Activated CD4-positive, alpha-beta T cell treated with anti-CD3 and anti-CD28 coated beads, Interleukin-2, amount 10 ng/mL, durations not matched to agents 24 days and 14 days (primary cell): ENCODE measurements around the gene SH3RF2. TPM values are rescaled to one million over a fixed set of nuclear protein-coding genes. Genes with fewer than 3 reads are reported as not detected.

Experiments used
- DNase-seq: peaks from one replicate; pipeline ENCODE4 v3.0.0; 2022
- H3K27ac Mint-ChIP-seq: one replicate; pipeline ENCODE4 v1.8.0; 2022; ENCODE audit warnings: mild to moderate bottlenecking, mixed read lengths
- H3K27me3 Mint-ChIP-seq: one replicate; pipeline ENCODE4 v1.8.0; 2022; ENCODE audit warnings: mixed read lengths
- H3K36me3 Mint-ChIP-seq: one replicate; pipeline ENCODE4 v1.8.0; 2022; ENCODE audit warnings: low read depth, mild to moderate bottlenecking, mixed read lengths
- H3K4me1 Mint-ChIP-seq: one replicate; pipeline ENCODE4 v1.8.0; 2021; ENCODE audit warnings: mixed read lengths
- H3K4me3 Mint-ChIP-seq: one replicate; pipeline ENCODE4 v1.8.0; 2022; ENCODE audit warnings: mild to moderate bottlenecking, moderate library complexity, mixed read lengths
- H3K9me3 Mint-ChIP-seq: one replicate; pipeline ENCODE4 v1.8.0; 2021; ENCODE audit warnings: mixed read lengths
- intact Hi-C: fragments of 100-400 bp; cut with micrococcal nuclease; formaldehyde crosslinking; loops from one replicate; pipeline ENCODE4 v1.15.1; 2023
- total RNA-seq: library from RNA; stranded (reverse); gene quantifications from 2 replicates; pipeline ENCODE4 v1.2.3, GENCODE V29; 2022

Gene SH3RF2
- total RNA-seq, 1 donor from 2014 or later: 0.02 TPM

DNA sequence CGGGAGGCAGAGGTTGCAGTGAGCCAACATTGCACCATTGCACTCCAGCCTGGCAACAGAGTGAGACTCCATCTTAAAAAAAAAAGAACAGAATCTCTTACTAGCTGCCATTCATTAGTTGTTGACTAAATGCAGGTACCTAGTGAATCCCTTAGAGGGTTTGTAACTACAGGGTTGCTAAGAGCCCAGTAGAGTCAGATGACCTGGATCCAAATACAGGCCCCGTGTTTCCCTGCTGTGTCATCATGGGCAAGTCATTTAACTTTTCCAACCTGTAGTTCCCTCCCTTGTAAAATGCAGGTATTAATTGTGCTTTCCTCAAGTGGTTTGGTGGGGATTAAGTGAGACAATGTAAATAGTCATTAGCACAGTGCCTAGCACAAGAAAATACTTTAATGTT, 136.2 kb downstream of the SH3RF2 start:
- intact Hi-C loops: no loop called here
- Mint-ChIP-seq H3K36me3 (no peaks in the 10 kb centered on the region), H3K4me1 (no peaks in the 10 kb centered on the region), H3K4me3 (no peak overlapping the region), H3K27ac (no peak overlapping the region), H3K27me3 (peaks cover 17% of the 10 kb centered on the region), H3K9me3 (no peaks in the 10 kb centered on the region)
- no peak for DNase-seq

DNA sequence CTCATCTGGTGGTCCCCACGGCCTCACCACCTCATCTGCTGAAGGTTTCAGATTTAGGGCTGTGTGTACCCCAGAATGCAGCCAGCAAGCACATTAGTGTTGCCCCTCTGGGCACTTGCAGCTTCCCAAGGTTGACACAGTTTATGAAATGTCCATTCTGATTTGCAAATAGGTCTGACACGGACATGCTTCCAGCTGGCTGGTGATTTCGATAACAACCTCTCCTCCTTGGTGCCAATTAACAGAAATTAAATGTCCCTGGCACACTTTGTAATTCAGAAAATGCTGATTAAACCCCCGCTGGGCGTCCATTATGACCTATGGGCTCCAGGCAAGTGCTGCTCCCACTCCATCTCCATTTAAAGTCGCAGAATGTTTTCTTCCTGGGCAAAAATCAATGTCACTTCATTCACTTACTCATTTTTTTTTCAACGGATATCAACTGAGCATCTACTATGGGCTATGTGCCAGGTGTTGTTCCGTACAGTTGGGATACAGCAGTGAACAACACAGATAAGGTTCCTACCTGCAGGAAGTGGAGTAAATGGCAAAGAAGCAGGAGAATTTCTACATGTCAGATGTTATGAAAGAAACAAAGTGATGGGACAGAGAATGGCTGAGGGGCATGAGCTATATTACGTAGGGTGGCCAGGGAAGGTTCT, 137.0 kb downstream of the SH3RF2 start:
- no peaks in the 10 kb centered on the region for H3K36me3 Mint-ChIP-seq
- H3K4me3 Mint-ChIP-seq: no peak overlapping the region
- intact Hi-C loops: no loop called here
- no peak overlapping the region for H3K27ac Mint-ChIP-seq
- no peaks in the 10 kb centered on the region for H3K4me1 Mint-ChIP-seq
- DNase-seq: no peak
- peaks cover 24% of the 10 kb centered on the region for H3K27me3 Mint-ChIP-seq
- H3K9me3 Mint-ChIP-seq: no peaks in the 10 kb centered on the region

DNA sequence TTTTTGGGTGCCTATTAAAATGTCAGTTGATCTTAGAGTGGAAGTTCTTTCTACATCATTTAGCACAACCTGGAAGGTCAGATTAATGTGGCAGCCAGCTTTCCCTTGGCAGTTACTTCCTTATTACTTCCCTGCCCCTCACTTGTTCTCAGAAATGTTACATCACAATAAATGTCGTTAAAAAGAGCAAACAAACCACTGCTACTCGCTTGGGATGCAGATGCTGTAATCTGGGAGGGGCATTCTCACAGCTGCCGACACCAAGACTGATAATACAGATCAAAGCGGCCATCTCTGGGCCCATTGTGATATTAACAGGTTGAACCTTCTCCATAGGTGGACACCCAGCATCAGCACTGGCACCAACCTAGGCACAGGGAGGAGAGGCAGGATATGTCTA, 139.7 kb downstream of the SH3RF2 start:
- Mint-ChIP-seq H3K27me3 (peaks cover 36% of the 10 kb centered on the region), H3K36me3 (no peaks in the 10 kb centered on the region), H3K4me3 (no peak overlapping the region), H3K27ac (no peak overlapping the region), H3K4me1 (peaks cover 13% of the 10 kb centered on the region), H3K9me3 (no peaks in the 10 kb centered on the region)
- DNase-seq: no peak
- intact Hi-C loops: loop anchor here (5.0 kb wide), 1 partner anchor 129 kb away; no protein-coding TSS in a partner anchor

DNA sequence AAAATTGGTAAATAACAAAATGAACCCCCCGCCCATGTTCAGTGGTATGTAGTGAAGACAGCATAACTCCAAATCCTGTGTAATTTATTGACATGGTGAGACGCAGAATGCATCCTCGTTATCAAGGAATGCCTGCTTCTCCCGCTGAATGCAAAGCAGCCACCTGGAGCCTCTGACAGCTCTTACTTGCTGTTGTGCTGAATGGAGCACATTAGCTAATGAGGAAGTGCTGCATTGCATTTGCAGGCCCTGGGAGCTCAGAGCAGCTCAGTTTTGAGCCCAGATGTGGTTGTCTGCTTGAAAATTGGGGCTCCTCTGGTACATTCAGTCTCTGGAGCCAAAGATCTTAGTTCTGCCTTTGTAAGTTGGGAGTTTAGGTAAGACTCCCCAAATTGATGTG, 140.1 kb downstream of the SH3RF2 start:
- DNase-seq: no peak
- intact Hi-C loops: loop anchor here (5.0 kb wide), 1 partner anchor 129 kb away; no protein-coding TSS in a partner anchor
- no peak overlapping the region for H3K4me3 Mint-ChIP-seq
- H3K9me3 Mint-ChIP-seq: no peaks in the 10 kb centered on the region
- no peak overlapping the region for H3K27ac Mint-ChIP-seq
- peaks cover 34% of the 10 kb centered on the region for H3K27me3 Mint-ChIP-seq
- peaks cover 13% of the 10 kb centered on the region for H3K4me1 Mint-ChIP-seq
- no peaks in the 10 kb centered on the region for H3K36me3 Mint-ChIP-seq

DNA sequence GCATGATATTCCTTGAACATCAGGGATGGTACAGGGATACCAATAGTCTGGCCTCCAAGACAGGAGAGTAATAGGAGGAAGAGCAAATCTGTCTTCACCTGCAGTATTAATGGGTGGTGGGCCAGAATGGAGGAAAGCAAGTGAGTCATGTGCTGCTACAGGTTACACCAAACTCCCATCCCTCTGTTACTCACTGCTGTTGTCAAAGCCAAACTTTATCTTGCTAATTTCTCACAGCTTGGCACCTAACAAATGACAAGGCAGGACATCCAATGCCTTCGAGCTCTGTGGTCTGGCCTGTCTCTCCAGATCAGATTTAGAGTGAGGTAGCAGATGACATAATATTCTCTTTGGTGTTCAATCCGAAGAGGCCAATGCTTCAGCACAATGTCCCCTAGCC, 142.2 kb downstream of the SH3RF2 start:
- H3K27ac Mint-ChIP-seq: no peak overlapping the region
- H3K9me3 Mint-ChIP-seq: no peaks in the 10 kb centered on the region
- no peak overlapping the region for H3K4me3 Mint-ChIP-seq
- H3K27me3 Mint-ChIP-seq: peaks cover 34% of the 10 kb centered on the region
- H3K36me3 Mint-ChIP-seq: no peaks in the 10 kb centered on the region
- peaks cover 18% of the 10 kb centered on the region for H3K4me1 Mint-ChIP-seq
- intact Hi-C loops: loop anchor here (5.0 kb wide), 1 partner anchor 131 kb away; no protein-coding TSS in a partner anchor
- DNase-seq: no peak

DNA sequence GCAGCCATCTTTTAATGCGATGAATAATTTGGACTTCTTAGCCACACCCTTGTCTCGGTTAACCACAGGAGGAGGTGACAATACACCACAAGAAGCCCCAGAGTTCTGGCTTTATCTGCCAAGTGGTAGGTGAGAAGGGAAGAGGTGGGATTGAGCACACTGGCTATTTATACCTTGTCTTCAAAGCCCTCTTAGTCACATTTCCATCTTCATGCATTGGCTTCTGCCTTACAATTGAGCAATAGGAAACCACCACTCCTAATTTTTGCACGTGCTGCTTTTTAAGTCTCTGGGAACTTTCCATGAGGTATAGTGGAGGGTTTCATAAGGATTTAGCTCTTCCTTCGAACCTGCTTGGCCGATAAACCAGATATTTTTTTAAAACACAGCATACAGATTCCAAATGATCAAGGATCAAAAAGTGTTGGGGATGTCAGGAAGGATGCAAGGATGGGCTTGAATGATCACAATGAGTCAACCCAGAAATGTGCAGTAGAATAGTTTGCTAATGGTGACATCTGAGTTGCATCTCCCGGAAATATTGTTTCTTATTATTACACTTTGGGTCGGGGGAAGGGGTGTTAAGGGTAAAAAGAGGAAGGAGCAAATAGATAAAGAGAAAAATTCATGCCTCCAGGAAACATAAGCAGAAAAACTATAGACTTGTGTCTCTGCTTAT, 143.5 kb downstream of the SH3RF2 start:
- H3K36me3 Mint-ChIP-seq: no peaks in the 10 kb centered on the region
- no peaks in the 10 kb centered on the region for H3K9me3 Mint-ChIP-seq
- peaks cover 32% of the 10 kb centered on the region for H3K27me3 Mint-ChIP-seq
- no peak overlapping the region for H3K4me3 Mint-ChIP-seq
- intact Hi-C loops: loop anchor here (5.0 kb wide), 1 partner anchor 133 kb away; no protein-coding TSS in a partner anchor
- peak; percentile 63 for DNase-seq
- peaks cover 18% of the 10 kb centered on the region for H3K4me1 Mint-ChIP-seq
- H3K27ac Mint-ChIP-seq: no peak overlapping the region

DNA sequence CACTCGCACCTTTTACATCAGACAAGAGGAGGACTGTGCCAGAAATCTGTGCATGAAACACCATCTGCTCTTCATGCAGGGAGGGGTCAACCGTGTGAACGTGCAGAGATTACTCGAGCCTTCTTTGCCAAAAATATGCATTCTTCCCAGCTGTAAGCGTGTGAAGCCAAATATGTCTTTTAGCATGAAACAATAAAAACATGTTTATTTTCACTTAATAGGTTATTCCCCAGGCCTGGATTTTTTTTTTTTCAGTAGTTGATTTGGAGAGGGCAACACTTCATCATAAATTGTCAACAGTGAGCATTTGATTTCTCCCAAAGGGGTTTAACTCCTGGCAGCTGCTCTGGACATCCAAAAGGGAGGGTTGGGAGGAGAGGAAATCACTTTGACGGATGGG, 145.2 kb downstream of the SH3RF2 start:
- intact Hi-C loops: no loop called here
- peaks cover 31% of the 10 kb centered on the region for H3K27me3 Mint-ChIP-seq
- no peaks in the 10 kb centered on the region for H3K9me3 Mint-ChIP-seq
- no peak overlapping the region for H3K4me3 Mint-ChIP-seq
- no peak for DNase-seq
- H3K4me1 Mint-ChIP-seq: peaks cover 18% of the 10 kb centered on the region
- no peaks in the 10 kb centered on the region for H3K36me3 Mint-ChIP-seq
- no peak overlapping the region for H3K27ac Mint-ChIP-seq

DNA sequence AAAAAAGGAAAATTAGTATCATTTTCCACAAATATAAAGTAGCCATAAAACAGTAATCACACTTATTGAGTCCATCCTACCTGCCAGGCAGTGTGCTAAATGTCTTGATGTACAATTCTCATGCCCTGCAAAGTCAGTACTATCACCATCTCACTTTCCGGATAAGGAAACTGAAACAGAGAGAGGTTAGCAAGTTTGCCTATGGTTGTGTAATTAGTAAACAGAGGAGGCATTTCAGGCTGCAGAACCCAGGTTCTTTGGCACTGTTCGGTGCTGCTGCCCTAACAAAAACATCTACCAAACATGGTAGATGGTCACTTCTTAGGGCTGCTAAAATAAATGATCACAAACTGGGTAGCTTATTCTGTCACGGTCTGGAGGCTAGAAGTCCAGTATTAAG, 146.4 kb downstream of the SH3RF2 start:
- Mint-ChIP-seq H3K36me3 (no peaks in the 10 kb centered on the region), H3K27ac (no peak overlapping the region), H3K4me3 (no peak overlapping the region), H3K9me3 (no peaks in the 10 kb centered on the region), H3K27me3 (peaks cover 23% of the 10 kb centered on the region), H3K4me1 (peaks cover 18% of the 10 kb centered on the region)
- intact Hi-C loops: no loop called here
- no peak for DNase-seq

DNA sequence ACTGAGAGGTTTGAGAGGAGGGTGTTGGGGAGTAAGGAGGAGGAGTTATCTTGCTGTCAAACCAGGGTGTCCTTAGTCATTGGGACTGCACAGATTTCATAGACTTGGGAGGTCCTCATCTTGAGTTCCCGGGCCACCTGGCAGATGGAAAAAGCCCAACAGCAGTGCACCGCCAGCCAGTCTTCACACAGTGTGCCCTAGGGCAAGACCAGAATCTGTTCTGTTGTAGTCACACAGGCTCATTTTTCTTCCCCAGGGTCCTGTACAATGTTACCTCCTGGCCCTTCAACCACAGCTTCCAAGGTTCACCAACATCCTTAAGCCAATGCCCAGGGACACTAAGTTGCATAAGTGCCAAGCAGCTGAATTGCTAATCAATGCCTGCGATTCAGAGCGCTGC, 148.0 kb downstream of the SH3RF2 start:
- no peaks in the 10 kb centered on the region for H3K36me3 Mint-ChIP-seq
- H3K9me3 Mint-ChIP-seq: no peaks in the 10 kb centered on the region
- intact Hi-C loops: no loop called here
- DNase-seq: no peak
- H3K27ac Mint-ChIP-seq: no peak overlapping the region
- H3K4me3 Mint-ChIP-seq: no peak overlapping the region
- H3K4me1 Mint-ChIP-seq: peaks cover 15% of the 10 kb centered on the region
- H3K27me3 Mint-ChIP-seq: peaks cover 10% of the 10 kb centered on the region

DNA sequence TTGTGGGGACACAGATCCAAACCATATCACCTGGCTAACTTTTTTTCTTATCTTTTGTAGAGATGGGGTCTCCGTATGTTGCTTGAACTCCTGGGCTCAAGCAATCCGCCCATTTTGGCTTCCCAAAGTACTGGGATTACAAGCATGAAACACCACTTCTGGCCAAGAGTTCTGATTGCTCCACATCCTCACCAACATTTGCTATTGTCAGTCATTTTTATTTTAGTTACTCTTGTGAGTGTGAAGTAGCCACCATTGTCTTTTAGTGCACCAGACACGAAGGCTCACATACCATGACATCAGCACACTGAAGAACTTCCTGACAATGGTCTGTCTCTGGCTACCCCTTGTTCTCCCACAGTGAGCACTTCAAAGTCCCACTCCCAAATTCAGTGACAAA, 151.7 kb downstream of the SH3RF2 start:
- intact Hi-C loops: no loop called here
- DNase-seq: no peak
- H3K27me3 Mint-ChIP-seq: no peaks in the 10 kb centered on the region
- H3K27ac Mint-ChIP-seq: no peak overlapping the region
- H3K4me3 Mint-ChIP-seq: no peak overlapping the region
- no peaks in the 10 kb centered on the region for H3K9me3 Mint-ChIP-seq
- H3K4me1 Mint-ChIP-seq: peaks cover 2% of the 10 kb centered on the region
- no peaks in the 10 kb centered on the region for H3K36me3 Mint-ChIP-seq

DNA sequence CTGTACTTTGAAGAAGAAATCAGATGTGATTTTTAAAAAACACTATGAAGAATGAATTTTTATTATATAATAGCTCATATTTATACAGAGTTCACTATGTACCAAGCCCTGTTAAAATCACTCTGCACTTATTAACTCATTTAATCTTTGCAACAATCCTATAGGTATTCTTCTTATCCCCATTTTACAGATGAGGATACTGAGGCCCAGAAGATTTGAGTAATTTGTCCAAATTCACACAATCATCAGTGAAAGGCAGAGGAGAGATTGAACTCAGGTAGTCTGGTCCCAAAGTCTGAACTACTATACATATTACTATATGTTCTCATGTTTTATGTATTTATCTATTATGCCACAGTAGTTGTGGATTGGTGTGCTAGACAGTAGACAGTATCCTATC, 152.9 kb downstream of the SH3RF2 start:
- Mint-ChIP-seq H3K4me1 (no peaks in the 10 kb centered on the region), H3K9me3 (no peaks in the 10 kb centered on the region), H3K27me3 (no peaks in the 10 kb centered on the region), H3K27ac (no peak overlapping the region), H3K4me3 (no peak overlapping the region), H3K36me3 (no peaks in the 10 kb centered on the region)
- DNase-seq: no peak
- intact Hi-C loops: no loop called here

DNA sequence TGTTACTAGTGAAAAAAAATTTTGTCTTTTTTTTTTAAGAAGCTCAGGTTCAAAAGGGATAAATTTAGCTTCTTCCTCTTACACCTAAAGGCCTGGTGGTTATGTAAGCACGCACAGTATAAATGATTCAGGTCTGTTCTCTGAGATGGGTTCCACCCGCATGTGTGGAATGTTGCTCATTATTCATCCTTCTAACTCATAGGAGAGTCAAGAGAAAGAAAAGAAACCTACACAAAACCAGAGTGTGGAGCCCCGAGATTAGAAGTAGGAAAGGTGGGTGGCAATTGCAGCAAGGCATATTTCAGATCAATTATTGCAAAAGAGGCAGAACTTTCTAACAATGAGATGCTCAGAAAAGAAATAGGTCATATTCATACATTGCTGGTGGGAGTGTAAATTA, 155.5 kb downstream of the SH3RF2 start:
- intact Hi-C loops: no loop called here
- H3K9me3 Mint-ChIP-seq: no peaks in the 10 kb centered on the region
- no peaks in the 10 kb centered on the region for H3K36me3 Mint-ChIP-seq
- H3K27ac Mint-ChIP-seq: no peak overlapping the region
- H3K27me3 Mint-ChIP-seq: no peaks in the 10 kb centered on the region
- no peak overlapping the region for H3K4me3 Mint-ChIP-seq
- no peak for DNase-seq
- no peaks in the 10 kb centered on the region for H3K4me1 Mint-ChIP-seq

DNA sequence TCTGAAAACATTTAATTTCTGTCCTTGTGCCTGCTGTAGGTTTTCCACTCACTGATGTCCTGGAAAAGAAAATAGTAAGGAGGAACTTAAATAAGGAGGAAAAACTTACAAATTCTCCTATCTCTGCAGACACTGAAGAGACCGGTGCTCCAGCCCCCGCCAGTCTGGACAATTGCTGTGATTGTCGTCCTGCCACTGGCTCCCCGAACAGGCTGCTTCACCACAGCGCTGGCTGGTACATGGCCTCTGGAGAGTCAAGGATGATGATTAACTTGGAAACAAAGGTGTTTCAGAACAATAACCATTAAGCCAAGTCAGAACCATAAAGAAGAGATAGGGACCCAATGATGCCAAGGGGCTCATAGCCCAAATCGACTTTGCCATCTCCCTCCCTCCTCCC, 161.7 kb downstream of the SH3RF2 start:
- no peaks in the 10 kb centered on the region for H3K36me3 Mint-ChIP-seq
- no peaks in the 10 kb centered on the region for H3K9me3 Mint-ChIP-seq
- H3K4me3 Mint-ChIP-seq: no peak overlapping the region
- H3K27ac Mint-ChIP-seq: no peak overlapping the region
- no peaks in the 10 kb centered on the region for H3K4me1 Mint-ChIP-seq
- intact Hi-C loops: no loop called here
- H3K27me3 Mint-ChIP-seq: no peaks in the 10 kb centered on the region
- DNase-seq: no peak

DNA sequence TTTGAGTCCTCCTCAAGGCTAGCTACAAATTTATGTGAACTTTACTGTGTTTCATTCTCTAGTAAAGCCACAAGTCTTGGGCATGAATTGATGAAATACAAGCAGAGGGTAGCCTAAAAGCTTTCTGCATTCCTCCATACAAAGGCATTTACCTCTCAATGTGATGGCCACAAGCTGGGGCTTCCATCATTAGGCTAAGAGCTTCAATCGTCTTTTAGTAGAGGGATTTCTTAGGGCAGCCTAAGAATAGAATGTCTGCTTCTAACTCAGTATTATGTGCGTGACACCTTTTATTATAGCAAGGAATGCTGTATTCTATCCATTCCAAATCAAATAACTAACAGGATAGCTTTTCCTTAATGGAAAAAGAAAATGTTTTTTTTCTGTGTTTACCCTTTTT, 165.3 kb downstream of the SH3RF2 start:
- DNase-seq: no peak
- Mint-ChIP-seq H3K36me3 (no peaks in the 10 kb centered on the region), H3K9me3 (no peaks in the 10 kb centered on the region), H3K4me1 (no peaks in the 10 kb centered on the region), H3K4me3 (no peak overlapping the region), H3K27me3 (no peaks in the 10 kb centered on the region), H3K27ac (no peak overlapping the region)
- intact Hi-C loops: no loop called here

DNA sequence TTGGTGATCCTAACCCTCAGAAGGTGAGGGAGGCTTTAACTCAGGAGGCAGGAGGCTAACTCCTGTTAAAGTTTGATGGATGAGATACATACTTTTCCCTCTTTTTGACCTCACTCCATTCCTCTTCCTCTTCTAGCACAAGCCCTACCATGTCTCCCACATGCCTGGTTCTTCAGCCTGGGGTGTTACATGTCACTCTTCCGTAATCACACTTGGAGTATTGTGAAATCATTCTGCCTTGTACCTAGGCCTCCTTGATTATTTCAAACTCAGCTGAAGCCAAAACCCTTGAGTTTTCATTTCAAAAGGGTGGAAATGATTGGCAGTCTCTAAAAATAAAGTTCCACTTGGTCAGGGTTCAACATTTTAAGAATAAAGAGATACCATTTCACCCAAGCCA, 167.2 kb downstream of the SH3RF2 start:
- Mint-ChIP-seq H3K4me3 (no peak overlapping the region), H3K36me3 (no peaks in the 10 kb centered on the region), H3K27ac (no peak overlapping the region), H3K9me3 (no peaks in the 10 kb centered on the region), H3K27me3 (no peaks in the 10 kb centered on the region), H3K4me1 (no peaks in the 10 kb centered on the region)
- no peak for DNase-seq
- intact Hi-C loops: no loop called here
